DOHH2 (cell line): ENCODE data around the gene RNF222.

ENCODE experiments used
- EZH2phosphoT487 ChIP-seq: fragments of 200-600 bp; sonication (generic); IDR thresholded peaks from 2 replicates; pipeline ENCODE4 v1.6.1; 2017; ENCODE audit warnings: borderline replicate concordance, mild to moderate bottlenecking, antibody characterized with exemption, low read length, moderate library complexity, mixed read lengths
- TF ChIP-seq, protein P1 (sequence below): fragments of 200-600 bp; sonication (generic); IDR thresholded peaks from one replicate; pipeline ENCODE4 v1.5.1; 2014; ENCODE audit warnings: antibody characterized with exemption, mild to moderate bottlenecking, low read depth, low read length; ENCODE audit not compliant: poor library complexity, severe bottlenecking

DNA sequence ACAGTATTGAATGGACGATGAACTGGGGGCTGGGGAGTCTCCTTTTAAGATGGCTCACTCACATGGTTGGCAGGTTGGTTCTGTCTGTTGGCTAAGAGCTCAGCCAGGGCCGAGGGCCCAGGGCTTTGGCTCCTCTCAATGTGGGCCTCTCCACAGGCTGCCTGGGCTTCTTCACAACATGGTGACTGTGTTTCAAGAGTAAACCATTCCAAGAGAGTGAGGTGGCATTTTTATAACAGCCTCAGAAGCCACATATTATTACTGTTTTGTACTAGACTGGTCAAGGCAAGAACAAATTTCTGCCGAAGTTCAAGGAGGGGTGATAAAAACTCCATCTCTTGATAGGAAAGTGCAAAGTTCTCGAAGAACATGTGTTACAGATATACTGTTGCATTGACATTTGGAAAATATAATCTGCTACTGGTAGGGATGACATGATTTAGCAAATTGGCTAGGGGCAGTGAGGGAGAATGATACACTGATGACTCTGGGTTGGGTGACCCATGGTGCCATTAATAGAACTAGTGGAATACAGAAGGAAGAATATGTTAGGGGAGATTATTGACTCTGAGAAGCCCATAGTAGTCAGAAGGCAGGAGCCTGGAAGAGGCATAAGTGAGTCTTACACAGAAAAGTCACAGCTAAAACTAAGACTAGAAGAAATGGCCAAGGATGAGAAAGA, 34.8 kb downstream of the RNF222 start:
- TF ChIP-seq, protein P1, sequence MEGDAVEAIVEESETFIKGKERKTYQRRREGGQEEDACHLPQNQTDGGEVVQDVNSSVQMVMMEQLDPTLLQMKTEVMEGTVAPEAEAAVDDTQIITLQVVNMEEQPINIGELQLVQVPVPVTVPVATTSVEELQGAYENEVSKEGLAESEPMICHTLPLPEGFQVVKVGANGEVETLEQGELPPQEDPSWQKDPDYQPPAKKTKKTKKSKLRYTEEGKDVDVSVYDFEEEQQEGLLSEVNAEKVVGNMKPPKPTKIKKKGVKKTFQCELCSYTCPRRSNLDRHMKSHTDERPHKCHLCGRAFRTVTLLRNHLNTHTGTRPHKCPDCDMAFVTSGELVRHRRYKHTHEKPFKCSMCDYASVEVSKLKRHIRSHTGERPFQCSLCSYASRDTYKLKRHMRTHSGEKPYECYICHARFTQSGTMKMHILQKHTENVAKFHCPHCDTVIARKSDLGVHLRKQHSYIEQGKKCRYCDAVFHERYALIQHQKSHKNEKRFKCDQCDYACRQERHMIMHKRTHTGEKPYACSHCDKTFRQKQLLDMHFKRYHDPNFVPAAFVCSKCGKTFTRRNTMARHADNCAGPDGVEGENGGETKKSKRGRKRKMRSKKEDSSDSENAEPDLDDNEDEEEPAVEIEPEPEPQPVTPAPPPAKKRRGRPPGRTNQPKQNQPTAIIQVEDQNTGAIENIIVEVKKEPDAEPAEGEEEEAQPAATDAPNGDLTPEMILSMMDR, result no peak
- TF ChIP-seq EZH2phosphoT487, result no peak
